DND-41 (cell line): ENCODE measurements around the gene ANO1.

Experiments
- ATAC-seq: fragments of 200-7000 bp; cut with Tn5 transposase; 3 replicates; pipeline ENCODE4 v1.9.1; 2021; ENCODE audit warnings: low read depth; ENCODE audit not compliant: insufficient read depth
- DNase-seq: peaks from one replicate; pipeline ENCODE4 v3.0.0-alpha.2; 2020
- H2AFZ ChIP-seq: 2 replicates; pipeline ENCODE4 v1.6.0; 2012; ENCODE audit warnings: low read depth, low read length
- H3K27ac ChIP-seq: 2 replicates; pipeline ENCODE4 v1.5.1; 2012; ENCODE audit warnings: low read length, inconsistent platforms
- H3K27me3 ChIP-seq: fragments of 200-600 bp; sonication (generic); 2 replicates; pipeline ENCODE4 v1.6.0; 2012; ENCODE audit warnings: low read length, mild to moderate bottlenecking, inconsistent platforms; ENCODE audit not compliant: insufficient read depth, poor library complexity
- H3K36me3 ChIP-seq: 2 replicates; pipeline ENCODE4 v1.5.1; 2012; ENCODE audit warnings: low read length, inconsistent platforms; ENCODE audit not compliant: insufficient read depth
- H3K4me1 ChIP-seq: 2 replicates; pipeline ENCODE4 v1.5.1; 2012; ENCODE audit warnings: mild to moderate bottlenecking, low read length; ENCODE audit not compliant: insufficient read depth
- H3K4me2 ChIP-seq: 2 replicates; pipeline ENCODE4 v1.6.0; 2012; ENCODE audit warnings: mild to moderate bottlenecking, moderate library complexity, low read length, inconsistent platforms; ENCODE audit not compliant: insufficient read depth
- H3K4me3 ChIP-seq, 2 experiments: fragments of 200-600 bp in 1 of 2; shearing (Covaris generic) in 1 of 2; 2 replicates each; pipeline ENCODE4 v1.5.1; 2012 to 2016; ENCODE audit warnings: inconsistent platforms in 2 of 2, low read length in 2 of 2, mild to moderate bottlenecking in 2 of 2, low read depth in 1 of 2, moderate library complexity in 1 of 2
- H3K79me2 ChIP-seq: 2 replicates; pipeline ENCODE4 v1.6.0; 2012; ENCODE audit warnings: low read length, inconsistent platforms; ENCODE audit not compliant: insufficient read depth
- H3K9ac ChIP-seq: 2 replicates; pipeline ENCODE4 v1.6.0; 2012; ENCODE audit warnings: low read depth, mild to moderate bottlenecking, inconsistent platforms, low read length, moderate library complexity
- H3K9me3 ChIP-seq: 2 replicates; pipeline ENCODE4 v1.5.1; 2012; ENCODE audit warnings: low read length, moderate library complexity, mild to moderate bottlenecking, inconsistent platforms; ENCODE audit not compliant: insufficient read depth, severe bottlenecking
- H4K20me1 ChIP-seq: 2 replicates; pipeline ENCODE4 v1.6.0; 2012; ENCODE audit warnings: low read length; ENCODE audit not compliant: insufficient read depth
- EZH2 ChIP-seq: IDR thresholded peaks from 3 replicates; pipeline ENCODE4 v1.6.1; 2012; ENCODE audit warnings: borderline replicate concordance, low read depth, mild to moderate bottlenecking, moderate library complexity, low read length, inconsistent platforms; ENCODE audit not compliant: severe bottlenecking
- TF ChIP-seq, protein P1 (sequence below): IDR thresholded peaks from 2 replicates; pipeline ENCODE4 v1.5.1; 2012; ENCODE audit warnings: borderline replicate concordance, low read length, moderate library complexity, mild to moderate bottlenecking; ENCODE audit not compliant: poor library complexity, severe bottlenecking; ENCODE audit errors: extremely low read depth

ANO1 gene

GRCh38 chr11:70144262-70144661 is 66.1 kb downstream of the ANO1 start:
- Histone ChIP-seq H3K4me2 (no peak overlapping the region), H3K36me3 (no peaks in the 10 kb centered on the region), H3K4me1 (no peaks in the 10 kb centered on the region), H3K9ac (no peak overlapping the region), H3K9me3 (no peaks in the 10 kb centered on the region), H3K79me2 (no peaks in the 10 kb centered on the region), H3K27ac (no peak overlapping the region), H2AFZ (no peak overlapping the region), H3K4me3 (no peak overlapping the region), H4K20me1 (peaks cover 15% of the 10 kb centered on the region), H3K27me3 (peaks cover 26% of the 10 kb centered on the region)
- TF ChIP-seq EZH2 = no peak
- TF ChIP-seq, protein P1, sequence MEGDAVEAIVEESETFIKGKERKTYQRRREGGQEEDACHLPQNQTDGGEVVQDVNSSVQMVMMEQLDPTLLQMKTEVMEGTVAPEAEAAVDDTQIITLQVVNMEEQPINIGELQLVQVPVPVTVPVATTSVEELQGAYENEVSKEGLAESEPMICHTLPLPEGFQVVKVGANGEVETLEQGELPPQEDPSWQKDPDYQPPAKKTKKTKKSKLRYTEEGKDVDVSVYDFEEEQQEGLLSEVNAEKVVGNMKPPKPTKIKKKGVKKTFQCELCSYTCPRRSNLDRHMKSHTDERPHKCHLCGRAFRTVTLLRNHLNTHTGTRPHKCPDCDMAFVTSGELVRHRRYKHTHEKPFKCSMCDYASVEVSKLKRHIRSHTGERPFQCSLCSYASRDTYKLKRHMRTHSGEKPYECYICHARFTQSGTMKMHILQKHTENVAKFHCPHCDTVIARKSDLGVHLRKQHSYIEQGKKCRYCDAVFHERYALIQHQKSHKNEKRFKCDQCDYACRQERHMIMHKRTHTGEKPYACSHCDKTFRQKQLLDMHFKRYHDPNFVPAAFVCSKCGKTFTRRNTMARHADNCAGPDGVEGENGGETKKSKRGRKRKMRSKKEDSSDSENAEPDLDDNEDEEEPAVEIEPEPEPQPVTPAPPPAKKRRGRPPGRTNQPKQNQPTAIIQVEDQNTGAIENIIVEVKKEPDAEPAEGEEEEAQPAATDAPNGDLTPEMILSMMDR = no peak
- DNase-seq (no peak), ATAC-seq (no peak)

GRCh38 chr11:70145071-70145470 is 67.0 kb downstream of the ANO1 start:
- Histone ChIP-seq H4K20me1 (peaks cover 15% of the 10 kb centered on the region), H3K4me2 (no peak overlapping the region), H3K27me3 (peaks cover 26% of the 10 kb centered on the region), H2AFZ (no peak overlapping the region), H3K36me3 (no peaks in the 10 kb centered on the region), H3K79me2 (no peaks in the 10 kb centered on the region), H3K4me3 (no peak overlapping the region), H3K9me3 (no peaks in the 10 kb centered on the region), H3K4me1 (no peaks in the 10 kb centered on the region), H3K27ac (no peak overlapping the region), H3K9ac (no peak overlapping the region)
- TF ChIP-seq EZH2 = no peak
- TF ChIP-seq, protein P1 = no peak
- ATAC-seq (no peak), DNase-seq (no peak)

DNA sequence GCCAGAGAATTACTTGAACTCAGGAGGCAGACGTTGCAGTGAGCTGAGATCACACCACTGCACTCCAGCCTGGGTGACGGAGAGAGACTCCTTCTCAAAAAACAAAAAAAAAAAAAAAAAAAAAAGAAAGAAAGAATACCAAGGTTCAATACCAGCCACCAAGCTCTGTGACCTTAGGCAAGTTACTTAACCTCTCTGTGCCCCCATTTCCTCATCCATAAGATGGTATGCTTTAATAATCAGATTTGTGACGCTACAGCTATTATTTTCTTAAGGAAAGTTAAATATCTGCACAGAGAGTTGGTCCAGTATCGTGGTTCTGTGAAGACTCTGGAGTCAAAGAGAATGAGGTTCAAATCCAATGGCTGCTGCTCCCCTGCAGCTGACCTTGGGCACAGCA is 67.7 kb downstream of the ANO1 start:
- Histone ChIP-seq H3K79me2 (no peaks in the 10 kb centered on the region), H3K4me2 (no peak overlapping the region), H3K4me3 (no peak overlapping the region), H3K9me3 (no peaks in the 10 kb centered on the region), H3K9ac (no peak overlapping the region), H3K27ac (no peak overlapping the region), H3K36me3 (no peaks in the 10 kb centered on the region), H3K4me1 (no peaks in the 10 kb centered on the region), H3K27me3 (peaks cover 21% of the 10 kb centered on the region), H4K20me1 (peaks cover 14% of the 10 kb centered on the region), H2AFZ (no peak overlapping the region)
- DNase-seq (no peak), ATAC-seq (no peak)
- TF ChIP-seq, protein P1 = no peak
- no peak for TF ChIP-seq EZH2

DNA sequence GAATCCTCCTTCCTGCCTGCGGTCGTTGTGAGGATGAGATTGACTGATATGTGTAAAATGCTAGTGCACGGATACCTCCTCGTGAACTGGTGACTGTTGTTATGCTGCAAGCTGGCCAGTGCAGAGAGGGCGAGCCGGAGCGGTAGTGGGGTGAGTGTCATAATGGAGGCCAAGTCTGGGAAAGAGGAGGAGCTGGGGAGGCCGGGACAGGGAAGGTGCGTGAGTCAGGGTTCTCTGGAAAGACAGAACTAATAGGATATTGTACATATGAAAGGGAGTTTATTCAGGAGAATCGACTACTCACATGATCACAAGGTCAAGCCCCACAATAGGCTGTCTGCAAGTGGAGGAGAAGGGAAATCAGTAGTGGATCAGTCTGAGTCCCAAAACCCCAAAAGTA is 68.2 kb downstream of the ANO1 start:
- Histone ChIP-seq H3K4me2 (no peak overlapping the region), H3K79me2 (no peaks in the 10 kb centered on the region), H3K4me1 (no peaks in the 10 kb centered on the region), H4K20me1 (peaks cover 10% of the 10 kb centered on the region; the same call in 1 of the 2 replicates), H3K27me3 (peaks cover 16% of the 10 kb centered on the region), H3K9me3 (no peaks in the 10 kb centered on the region), H2AFZ (no peak overlapping the region), H3K4me3 (no peak overlapping the region), H3K9ac (no peak overlapping the region), H3K27ac (no peak overlapping the region), H3K36me3 (no peaks in the 10 kb centered on the region)
- ATAC-seq (no peak), DNase-seq (no peak)
- TF ChIP-seq, protein P1 = no peak
- TF ChIP-seq EZH2 = no peak
